ENCODE data around the gene PGA4.
"Not testable (repeated sequence)": the region's sequence is repeated elsewhere in the genome, so short reads cannot be mapped to it uniquely, and the experiment has no call there.

PGA4 gene

GRCh38 chr11:61207636-61208310 is 14.4 kb upstream of the PGA4 start:
- not testable (repeated sequence) for DNase-seq

- DNase-seq: not testable (repeated sequence)
These were observed 11.5 kb upstream of the PGA4 start for GRCh38 chr11:61210629-61211028.

- DNase-seq: not testable (repeated sequence)
These were observed 10.7 kb upstream of the PGA4 start for GRCh38 chr11:61211327-61211952.

GRCh38 chr11:61212202-61212601 is 9.9 kb upstream of the PGA4 start:
- DNase-seq: not testable (repeated sequence)

- DNase-seq: not testable (repeated sequence)
These were observed 8.3 kb upstream of the PGA4 start for GRCh38 chr11:61213711-61214324.

GRCh38 chr11:61218306-61218705 is 3.8 kb upstream of the PGA4 start:
- not testable (repeated sequence) for DNase-seq

GRCh38 chr11:61219016-61219415 is 3.1 kb upstream of the PGA4 start:
- DNase-seq: not testable (repeated sequence)

GRCh38 chr11:61222692-61223091 is 545 bp downstream of the PGA4 start:
- DNase-seq: not testable (repeated sequence)

- DNase-seq: not testable (repeated sequence)
These were observed 4.5 kb downstream of the PGA4 start for GRCh38 chr11:61226457-61227137.

- DNase-seq: not testable (repeated sequence)
These were observed 7.3 kb downstream of the PGA4 start for GRCh38 chr11:61229458-61229857.

GRCh38 chr11:61231033-61231432 is 8.9 kb downstream of the PGA4 start:
- DNase-seq: not testable (repeated sequence)

- not testable (repeated sequence) for DNase-seq
These were observed 9.4 kb downstream of the PGA4 start for GRCh38 chr11:61231585-61231984.

GRCh38 chr11:61232548-61233145 is 10.5 kb downstream of the PGA4 start:
- DNase-seq: not testable (repeated sequence)

- not testable (repeated sequence) for DNase-seq
These were observed 15.0 kb downstream of the PGA4 start for GRCh38 chr11:61237130-61237529.

- not testable (repeated sequence) for DNase-seq
These were observed 18.1 kb downstream of the PGA4 start for GRCh38 chr11:61240288-61240687.

GRCh38 chr11:61240875-61241274 is 18.7 kb downstream of the PGA4 start, which contains the start of gene PGA5:
PGA5 (plus strand) TSS chr11:61241175; CDS start chr11:61241227, 52 bp downstream.
- DNase-seq: not testable (repeated sequence)

GRCh38 chr11:61241526-61241925 is 19.4 kb downstream of the PGA4 start:
- DNase-seq: not testable (repeated sequence)

GRCh38 chr11:61245284-61245964 is 23.3 kb downstream of the PGA4 start:
- DNase-seq: not testable (repeated sequence)

GRCh38 chr11:61248071-61248470 is 25.9 kb downstream of the PGA4 start:
- not testable (repeated sequence) for DNase-seq

- DNase-seq: not testable (repeated sequence)
These were observed 27.1 kb downstream of the PGA4 start for GRCh38 chr11:61249201-61249600.

- DNase-seq: not testable (repeated sequence)
These were observed 28.9 kb downstream of the PGA4 start for GRCh38 chr11:61250796-61251765.
